A673 (cell line): ENCODE data around the gene TRABD2A. TPM values are rescaled to one million over a fixed set of nuclear protein-coding genes. Genes with fewer than 3 reads are reported as not detected.

Experiments
- BruUV-seq: library from RNA; stranded (reverse); fragments of 400-500 nt; replicated peaks from 2 replicates; lab custom pipeline; 2021; lab: Mats Ljungman, UMichigan
- CTCF ChIA-PET: fragments of 300-600 bp; sonication (Branson Sonifier 250); formaldehyde crosslinking; loops from one replicate; lab custom pipeline; 2022; ENCODE audit warnings: antibody characterized with exemption; lab: Charles Lee
- POLR2A ChIA-PET: fragments of 300-600 bp; sonication (Branson Sonifier 250); formaldehyde crosslinking; loops from one replicate; lab custom pipeline; 2022; ENCODE audit warnings: antibody characterized with exemption; ENCODE audit not compliant: low non-redundant PET; lab: Charles Lee
- DNase-seq: peaks from one replicate; pipeline ENCODE4 v3.0.0-alpha.2; 2015; ENCODE audit warnings: low spot score
- H3K27ac ChIP-seq: fragments of 200-600 bp; sonication (generic); 2 replicates; pipeline ENCODE4 v1.5.1; 2016; ENCODE audit warnings: mixed run types, low read depth, mild to moderate bottlenecking, mixed read lengths, antibody characterized with exemption, low read length; ENCODE audit not compliant: poor library complexity, severe bottlenecking
- H3K27me3 ChIP-seq: fragments of 200-600 bp; sonication (generic); replicated peaks from 2 replicates; pipeline ENCODE4 v1.6.1; 2017; ENCODE audit warnings: mixed run types, low read depth, mild to moderate bottlenecking, mixed read lengths, antibody characterized with exemption, low read length; ENCODE audit not compliant: insufficient read depth, poor library complexity
- H3K36me3 ChIP-seq: fragments of 200-600 bp; sonication (generic); 2 replicates; pipeline ENCODE4 v1.6.1; 2016; ENCODE audit warnings: mixed run types, mild to moderate bottlenecking, mixed read lengths, antibody characterized with exemption, low read length; ENCODE audit not compliant: insufficient read depth, poor library complexity, severe bottlenecking
- H3K4me1 ChIP-seq: fragments of 200-600 bp; sonication (generic); 2 replicates; pipeline ENCODE4 v1.6.1; 2017; ENCODE audit warnings: mixed run types, mild to moderate bottlenecking, mixed read lengths, antibody characterized with exemption, low read length; ENCODE audit not compliant: insufficient read depth, poor library complexity, severe bottlenecking
- H3K4me3 ChIP-seq: fragments of 200-600 bp; sonication (generic); 2 replicates; pipeline ENCODE4 v1.5.1; 2016; ENCODE audit warnings: low read depth, mixed run types, mild to moderate bottlenecking, mixed read lengths, low read length; ENCODE audit not compliant: poor library complexity, severe bottlenecking
- H3K9me3 ChIP-seq: fragments of 200-600 bp; sonication (generic); 2 replicates; pipeline ENCODE4 v1.6.1; 2016; ENCODE audit warnings: mixed run types, low read depth, mild to moderate bottlenecking, mixed read lengths, antibody characterized with exemption, low read length; ENCODE audit not compliant: poor library complexity, severe bottlenecking
- CTCF ChIP-seq: fragments of 300-800, 200-600 bp; sonication (generic); conservative IDR thresholded peaks from 2 replicates; pipeline ENCODE4 v1.5.1; 2017; ENCODE audit warnings: low read depth, mild to moderate bottlenecking, antibody characterized with exemption, low read length, moderate library complexity, mixed read lengths
- EZH2 ChIP-seq: fragments of 200-600 bp; sonication (generic); IDR thresholded peaks from 2 replicates; pipeline ENCODE4 v1.6.1; 2017; ENCODE audit warnings: borderline replicate concordance, low read depth, mild to moderate bottlenecking, mixed read lengths, antibody characterized with exemption, low read length; ENCODE audit not compliant: poor library complexity, severe bottlenecking
- intact Hi-C: fragments of 100-400 bp; cut with micrococcal nuclease; formaldehyde crosslinking; loops from one replicate; pipeline ENCODE4 v1.10.0; 2022; ENCODE audit not compliant: unreplicated experiment
- total RNA-seq: library from RNA; stranded (reverse); gene quantifications from 2 replicates; pipeline ENCODE4 v1.2.3, GENCODE V29; 2021

Gene TRABD2A
- total RNA-seq, 1 experiment from 2014 or later = 0.67 TPM

- POLR2A ChIA-PET = no interaction called here
- no peak for DNase-seq
- H3K4me1 ChIP-seq = no peaks in the 10 kb centered on the region
- CTCF ChIA-PET = no interaction called here
- H3K27me3 ChIP-seq = no peaks in the 10 kb centered on the region
- no peaks in the 10 kb centered on the region for H3K9me3 ChIP-seq
- intact Hi-C loops = no loop called here
- no peak for TF ChIP-seq CTCF
- no peak for TF ChIP-seq EZH2
- H3K27ac ChIP-seq = no peak overlapping the region
- no TSS peak for BruUV-seq
- H3K4me3 ChIP-seq = no peak overlapping the region
- H3K36me3 ChIP-seq = no peaks in the 10 kb centered on the region
Observed at GRCh38 chr2:84788498-84788897, 92.4 kb downstream of the TRABD2A start.

GRCh38 chr2:84788027-84788426 lies 92.9 kb downstream of the TRABD2A start:
- POLR2A ChIA-PET = no interaction called here
- no TSS peak for BruUV-seq
- DNase-seq = no peak

GRCh38 chr2:84786601-84787000 lies 94.3 kb downstream of the TRABD2A start:
- Histone ChIP-seq H3K27me3 (no peaks in the 10 kb centered on the region), H3K36me3 (no peaks in the 10 kb centered on the region), H3K4me3 (no peak overlapping the region), H3K9me3 (no peaks in the 10 kb centered on the region), H3K27ac (no peak overlapping the region), H3K4me1 (no peaks in the 10 kb centered on the region)
- intact Hi-C loops = no loop called here
- ChIA-PET CTCF (no interaction called here), POLR2A (no interaction called here)
- no peak for TF ChIP-seq EZH2
- no peak for TF ChIP-seq CTCF
- no TSS peak for BruUV-seq
- DNase-seq = no peak

More at GRCh38 chr2:84788027-84788426, 92.9 kb downstream of the TRABD2A start:
- no peaks in the 10 kb centered on the region for H3K9me3 ChIP-seq
- no peaks in the 10 kb centered on the region for H3K27me3 ChIP-seq
- no peaks in the 10 kb centered on the region for H3K36me3 ChIP-seq
- H3K27ac ChIP-seq = no peak overlapping the region
- TF ChIP-seq CTCF (no peak), EZH2 (no peak)
- no peaks in the 10 kb centered on the region for H3K4me1 ChIP-seq
- CTCF ChIA-PET = no interaction called here
- no peak overlapping the region for H3K4me3 ChIP-seq
- intact Hi-C loops = no loop called here
